H1 (cell line): ENCODE data around the gene RHOV. TPM values are rescaled to one million over a fixed set of nuclear protein-coding genes. Genes with fewer than 3 reads are reported as not detected.

Source experiments
- CTCF ChIA-PET: fragments of 300-600 bp; sonication (Branson Sonifier 250); formaldehyde crosslinking; loops from one replicate; lab custom pipeline; 2021; ENCODE audit not compliant: partially characterized antibody; lab: Charles Lee
- POLR2A ChIA-PET: fragments of 300-600 bp; sonication (Branson Sonifier 250); formaldehyde crosslinking; loops from one replicate; lab custom pipeline; 2021; ENCODE audit warnings: inconsistent platforms; ENCODE audit not compliant: partially characterized antibody; lab: Charles Lee
- DNase-seq, 2 experiments: peaks; one replicate each; pipeline versions ENCODE4 v3.0.0 to v3.0.0-alpha.2; 2010 to 2022; ENCODE audit warnings: low spot score in 2 of 2, low read depth in 1 of 2, mixed read lengths in 1 of 2
- FAIRE-seq: peaks from 2 replicates; lab custom pipeline; 2011; peaks lifted over from hg19 to GRCh38; lab: Jason Lieb, UNC
- H2AFZ ChIP-seq: 2 replicates; pipeline ENCODE4 v1.8.1; 2012; ENCODE audit warnings: low read length, inconsistent platforms
- H2AK5ac ChIP-seq: 2 replicates; pipeline ENCODE4 v1.6.1; 2013; ENCODE audit warnings: low read depth, low read length
- H2BK120ac ChIP-seq: replicated peaks from 2 replicates; pipeline ENCODE3; 2013; ENCODE audit warnings: low read depth, low read length, inconsistent platforms
- H2BK12ac ChIP-seq: 2 replicates; pipeline ENCODE4 v1.6.1; 2013; ENCODE audit warnings: low read depth, low read length
- H2BK15ac ChIP-seq: 2 replicates; pipeline ENCODE4 v1.6.1; 2013; ENCODE audit warnings: low read length
- H2BK20ac ChIP-seq: 2 replicates; pipeline ENCODE4 v1.6.1; 2013; ENCODE audit warnings: low read length
- H2BK5ac ChIP-seq: 2 replicates; pipeline ENCODE4 v1.6.1; 2013; ENCODE audit warnings: low read depth, low read length
- H3K14ac ChIP-seq: 2 replicates; pipeline ENCODE4 v1.6.1; 2013; ENCODE audit warnings: inconsistent platforms; ENCODE audit not compliant: insufficient read length
- H3K18ac ChIP-seq: 2 replicates; pipeline ENCODE4 v1.6.1; 2013; ENCODE audit warnings: low read length; ENCODE audit errors: extremely low read depth
- H3K23ac ChIP-seq: 2 replicates; pipeline ENCODE4 v1.6.1; 2013; ENCODE audit warnings: inconsistent platforms; ENCODE audit not compliant: insufficient read length
- H3K23me2 ChIP-seq: 2 replicates; pipeline ENCODE4 v1.6.1; 2013; ENCODE audit warnings: low read depth, low read length
- H3K27ac ChIP-seq: 2 replicates; pipeline ENCODE4 v1.6.1; 2011; ENCODE audit warnings: low read depth, low read length, inconsistent platforms
- H3K27me3 ChIP-seq, 4 experiments: replicated peaks in 1 of 4; 1 replicate in 1 of 4; 2 replicates in 3 of 4; pipeline versions ENCODE4 v1.6.1 to v1.8.1; 2011 to 2013; ENCODE audit warnings: low read length in 3 of 4, mild to moderate bottlenecking in 3 of 4, inconsistent platforms in 2 of 4, mixed read lengths in 2 of 4, moderate library complexity in 1 of 4; ENCODE audit not compliant: control insufficient read depth in 3 of 4, insufficient read depth in 3 of 4; ENCODE audit errors: extremely low read depth in 1 of 4
- H3K36me3 ChIP-seq, 4 experiments: 2 replicates each; pipeline versions ENCODE4 v1.6.1 to v1.8.1; 2011 to 2013; ENCODE audit warnings: mild to moderate bottlenecking in 4 of 4, low read length in 3 of 4, moderate library complexity in 2 of 4, control low read depth in 1 of 4, inconsistent platforms in 1 of 4; ENCODE audit not compliant: insufficient read depth in 4 of 4, control insufficient read depth in 2 of 4
- H3K4ac ChIP-seq: replicated peaks from 2 replicates; pipeline ENCODE3; 2013; ENCODE audit warnings: low read length, low read depth, mixed read lengths, inconsistent platforms; ENCODE audit not compliant: insufficient read length
- H3K4me1 ChIP-seq, 4 experiments: replicated peaks in 1 of 4; 1 replicate in 1 of 4; 2 replicates in 3 of 4; pipeline versions ENCODE4 v1.6.1 to v1.8.1; 2011 to 2013; ENCODE audit warnings: low read length in 3 of 4, inconsistent platforms in 2 of 4, mixed read lengths in 1 of 4; ENCODE audit not compliant: insufficient read depth in 4 of 4, control insufficient read depth in 3 of 4
- H3K4me2 ChIP-seq, 2 experiments: 2 replicates each; pipeline versions ENCODE4 v1.6.1 to v1.8.1; 2011 to 2013; ENCODE audit warnings: low read depth in 2 of 2, low read length in 2 of 2, control low read depth in 1 of 2, inconsistent platforms in 1 of 2, mild to moderate bottlenecking in 1 of 2; ENCODE audit not compliant: insufficient read depth in 1 of 2
- H3K4me3 ChIP-seq, 4 experiments: fragments of 200-600, 300-600 bp in 1 of 4; sonication (generic), shearing (Covaris generic), sonication (Bioruptor Twin) in 1 of 4; 2 replicates each; pipeline versions ENCODE4 v1.5.1 to v1.8.1; 2011 to 2016; ENCODE audit warnings: low read length in 4 of 4, low read depth in 3 of 4, control low read depth in 2 of 4, inconsistent platforms in 2 of 4, mild to moderate bottlenecking in 2 of 4, mixed read lengths in 1 of 4, moderate library complexity in 1 of 4; ENCODE audit not compliant: insufficient read depth in 2 of 4; ENCODE audit errors: extremely low read depth in 1 of 4
- H3K56ac ChIP-seq: replicated peaks from 2 replicates; pipeline ENCODE3; 2013; ENCODE audit warnings: low read depth, mild to moderate bottlenecking, mixed read lengths, low read length, inconsistent platforms; ENCODE audit not compliant: insufficient read length
- H3K79me1 ChIP-seq: 2 replicates; pipeline ENCODE4 v1.6.1; 2013; ENCODE audit warnings: low read depth, low read length, control low read depth
- H3K79me2 ChIP-seq, 2 experiments: 2 replicates each; pipeline versions ENCODE4 v1.6.1 to v1.8.1; 2012 to 2013; ENCODE audit warnings: low read length in 2 of 2, mild to moderate bottlenecking in 2 of 2, inconsistent platforms in 1 of 2; ENCODE audit not compliant: insufficient read depth in 2 of 2, control insufficient read depth in 1 of 2
- H3K9ac ChIP-seq, 4 experiments: replicated peaks in 1 of 4; 1 replicate in 1 of 4; 2 replicates in 3 of 4; pipeline versions ENCODE4 v1.6.1 to v1.8.1; 2011 to 2013; ENCODE audit warnings: low read depth in 3 of 4, low read length in 3 of 4, control low read depth in 2 of 4, mild to moderate bottlenecking in 2 of 4, moderate library complexity in 2 of 4, inconsistent platforms in 1 of 4; ENCODE audit errors: extremely low read depth in 1 of 4
- H3K9me3 ChIP-seq, 2 experiments: 2 replicates each; pipeline versions ENCODE4 v1.6.1 to v1.8.1; 2012 to 2013; ENCODE audit warnings: mild to moderate bottlenecking in 2 of 2, moderate library complexity in 2 of 2, control low read depth in 1 of 2, inconsistent platforms in 1 of 2, low read depth in 1 of 2, low read length in 1 of 2, mixed read lengths in 1 of 2; ENCODE audit not compliant: insufficient read depth in 2 of 2
- H4K20me1 ChIP-seq, 2 experiments: replicated peaks in 1 of 2; 2 replicates each; pipeline versions ENCODE3 to v1.8.1; 2011 to 2013; ENCODE audit warnings: inconsistent platforms in 2 of 2, low read length in 2 of 2, mild to moderate bottlenecking in 1 of 2; ENCODE audit not compliant: insufficient read depth in 2 of 2, control insufficient read depth in 1 of 2
- H4K5ac ChIP-seq: 2 replicates; pipeline ENCODE4 v1.6.1; 2013; ENCODE audit warnings: low read length, low read depth, mixed read lengths, inconsistent platforms; ENCODE audit not compliant: insufficient read length
- H4K8ac ChIP-seq: 2 replicates; pipeline ENCODE4 v1.8.0; 2013; ENCODE audit warnings: mild to moderate bottlenecking, moderate library complexity, low read length, inconsistent platforms; ENCODE audit not compliant: insufficient read depth; ENCODE audit errors: extremely low read depth
- H4K91ac ChIP-seq: replicated peaks from 2 replicates; pipeline ENCODE3; 2013; ENCODE audit warnings: low read length, mixed read lengths, inconsistent platforms; ENCODE audit not compliant: insufficient read length
- GTF2F1 ChIP-seq: IDR thresholded peaks from 2 replicates; pipeline ENCODE4 v1.6.1; 2012; ENCODE audit warnings: low read depth, low read length, improper control_type of control experiment, borderline replicate concordance
- RNF2 ChIP-seq: fragments of 200-900, 300-1000 bp; sonication (generic); IDR thresholded peaks from 2 replicates; pipeline ENCODE4 v1.7.1; 2016; ENCODE audit warnings: borderline replicate concordance, low read depth, mild to moderate bottlenecking, antibody characterized with exemption, low read length; ENCODE audit not compliant: poor library complexity, severe bottlenecking; ENCODE audit errors: missing control alignments
- SP1 ChIP-seq: IDR thresholded peaks from 2 replicates; pipeline ENCODE4 v1.6.1; 2011; ENCODE audit warnings: low read depth, low read length
- TAF1 ChIP-seq: IDR thresholded peaks from 2 replicates; pipeline ENCODE4 v1.6.1; 2011; ENCODE audit warnings: mild to moderate bottlenecking, low read depth, low read length
- TAF7 ChIP-seq: optimal IDR thresholded peaks from 2 replicates; pipeline ENCODE3; 2011; ENCODE audit warnings: low read depth, mild to moderate bottlenecking, inconsistent platforms, low read length, moderate library complexity, borderline replicate concordance
- WGBS, 2 experiments: shearing (Covaris generic) in 1 of 2; methylation state at CpG; one replicate each; pipeline versions ENCODE4 v1.1.6 to v1.1.7; 2013 to 2015; ENCODE audit warnings: low lambda C conversion rate in 2 of 2, mixed read lengths in 2 of 2, inconsistent platforms in 1 of 2, low coverage in 1 of 2, missing lambda C conversion rate in 1 of 2; ENCODE audit not compliant: insufficient replicate concordance in 2 of 2, insufficient coverage in 1 of 2, insufficient read length in 1 of 2; ENCODE audit errors: extremely low coverage in 1 of 2, missing lambda C conversion rate in 1 of 2; 5-methylcytosine and 5-hydroxymethylcytosine counted together
- polyA plus RNA-seq, 7 experiments: library from polyadenylated mRNA; depleted of rRNA in 3 of 7; stranded (reverse) in 5 of 7; unstranded in 2 of 7; fragments of >200 nt in 5 of 7; fragments of 200-250 nt in 2 of 7; gene quantifications; 1 replicate in 5 of 7; 2 replicates in 1 of 7; 4 replicates in 1 of 7; pipeline versions ENCODE4 v1.2.1 to v1.2.3, GENCODE V29; 2011 to 2013; ENCODE audit warnings: missing spikeins in 2 of 7, mixed read lengths in 2 of 7
- total RNA-seq: library from RNA; stranded (reverse); fragmentation: NEBNext Ultra II Directional; extraction: Animal tissue kit (Norgen Biotek cat#: 25700); gene quantifications from 2 replicates; pipeline ENCODE4 v1.2.1, GENCODE V29; 2021
- TF ChIP-seq, protein P1 (sequence below), 3 experiments: IDR thresholded peaks; 1 replicate in 2 of 3; 2 replicates in 1 of 3; pipeline versions ENCODE4 v1.5.1 to v1.6.1; 2011; ENCODE audit warnings: low read length in 3 of 3, mild to moderate bottlenecking in 3 of 3, inconsistent platforms in 2 of 3, low read depth in 1 of 3, moderate library complexity in 1 of 3; ENCODE audit not compliant: insufficient read depth in 1 of 3; ENCODE audit errors: control extremely low read depth in 1 of 3

The RHOV gene
- total and polyA plus RNA-seq, 2 of the 8 experiments (the other 6 are each of a cell fraction or from before 2014, with no cell fraction given): 1.5 to 2.7 TPM

DNA sequence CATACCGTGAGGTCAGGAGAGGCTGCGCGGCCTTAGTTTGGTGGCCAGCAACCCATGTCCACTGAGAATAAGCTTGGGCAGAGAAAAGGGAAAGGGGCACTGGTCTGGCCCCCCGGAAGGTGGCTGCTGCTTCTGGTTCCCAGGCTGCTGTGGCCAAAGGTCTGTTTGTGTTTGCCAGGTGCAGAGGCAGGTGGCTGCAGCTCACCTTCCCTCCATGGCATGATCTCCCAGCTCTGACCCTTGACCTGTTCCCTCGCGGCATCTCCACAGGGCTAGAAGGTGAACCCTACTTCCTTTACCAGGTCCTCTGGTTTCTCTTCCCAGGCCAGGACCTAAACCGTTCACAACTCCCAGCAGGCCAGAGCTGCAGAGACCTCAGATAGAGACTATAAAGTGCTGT, 34.1 kb upstream of the RHOV start:
- no peaks in the 10 kb centered on the region for H3K79me2 ChIP-seq
- H4K20me1 ChIP-seq: peaks cover 9 to 13% of the 10 kb centered on the region in 2 experiments
- ChIA-PET CTCF (interaction anchor here (0.6 to 20.6 kb wide), 11 partner anchors 12 to 112 kb away, joined by 3 to 619 read pairs (median 56); partner anchors contain the start of genes DLL4 and VPS18), POLR2A (interaction anchor here (0.8 to 11.5 kb wide), 8 partner anchors 8 to 152 kb away, joined by 3 to 209 read pairs (median 4); partner anchors contain the start of genes CHAC1, DLL4 and VPS18)
- WGBS, 2 experiments: 93% methylated on average over 7 of the region's 7 CpGs; no CpG with 5 or more reads in 1 of the 2 experiments
- H3K4me1 ChIP-seq: peaks cover 0 to 23% (median 16%) of the 10 kb centered on the region in 4 experiments; a peak in 6 of 7 replicates
- no peak overlapping the region for H3K27ac ChIP-seq
- H3K9ac ChIP-seq: no peak overlapping the region
- H3K27me3 ChIP-seq: no peaks in the 10 kb centered on the region; a peak in 1 of 7 replicates
- H2BK120ac ChIP-seq: no peak overlapping the region
- TF ChIP-seq SP1 (no peak), GTF2F1 (no peak), TAF7 (no peak), RNF2 (no peak), TAF1 (no peak)
- TF ChIP-seq, protein P1, sequence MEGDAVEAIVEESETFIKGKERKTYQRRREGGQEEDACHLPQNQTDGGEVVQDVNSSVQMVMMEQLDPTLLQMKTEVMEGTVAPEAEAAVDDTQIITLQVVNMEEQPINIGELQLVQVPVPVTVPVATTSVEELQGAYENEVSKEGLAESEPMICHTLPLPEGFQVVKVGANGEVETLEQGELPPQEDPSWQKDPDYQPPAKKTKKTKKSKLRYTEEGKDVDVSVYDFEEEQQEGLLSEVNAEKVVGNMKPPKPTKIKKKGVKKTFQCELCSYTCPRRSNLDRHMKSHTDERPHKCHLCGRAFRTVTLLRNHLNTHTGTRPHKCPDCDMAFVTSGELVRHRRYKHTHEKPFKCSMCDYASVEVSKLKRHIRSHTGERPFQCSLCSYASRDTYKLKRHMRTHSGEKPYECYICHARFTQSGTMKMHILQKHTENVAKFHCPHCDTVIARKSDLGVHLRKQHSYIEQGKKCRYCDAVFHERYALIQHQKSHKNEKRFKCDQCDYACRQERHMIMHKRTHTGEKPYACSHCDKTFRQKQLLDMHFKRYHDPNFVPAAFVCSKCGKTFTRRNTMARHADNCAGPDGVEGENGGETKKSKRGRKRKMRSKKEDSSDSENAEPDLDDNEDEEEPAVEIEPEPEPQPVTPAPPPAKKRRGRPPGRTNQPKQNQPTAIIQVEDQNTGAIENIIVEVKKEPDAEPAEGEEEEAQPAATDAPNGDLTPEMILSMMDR (IDR thresholded peaks at IDR 0.05; ENCODE audit: control extremely low read depth in 1 of 3, insufficient read depth in 1 of 3, low read depth in 1 of 3, low read length in 3 of 3): no peak
- no peak overlapping the region for H3K56ac ChIP-seq
- no peaks in the 10 kb centered on the region for H3K79me1 ChIP-seq
- no peak overlapping the region for H2BK12ac ChIP-seq
- no peak overlapping the region for H4K8ac ChIP-seq
- no peak overlapping the region for H4K5ac ChIP-seq
- H3K23me2 ChIP-seq: peaks cover 6% of the 10 kb centered on the region; the same call in 1 of the 2 replicates
- no peak overlapping the region for H3K23ac ChIP-seq
- DNase-seq: no peak
- no peak overlapping the region for H2BK20ac ChIP-seq
- no peak overlapping the region for H3K18ac ChIP-seq
- H3K4me3 ChIP-seq: no peak overlapping the region
- no peak overlapping the region for H3K14ac ChIP-seq
- H3K9me3 ChIP-seq: no peaks in the 10 kb centered on the region
- no peak for FAIRE-seq
- H4K91ac ChIP-seq: no peak overlapping the region
- H3K4me2 ChIP-seq: no peak overlapping the region
- H2AK5ac ChIP-seq: no peak overlapping the region
- no peak overlapping the region for H2BK5ac ChIP-seq
- H2AFZ ChIP-seq: no peak overlapping the region
- H3K4ac ChIP-seq: no peak overlapping the region
- peaks cover 2 to 12% (median 5%) of the 10 kb centered on the region in 4 experiments; a peak in 4 of 8 replicates for H3K36me3 ChIP-seq
- H2BK15ac ChIP-seq: no peak overlapping the region
